HCT116 (cell line): Measurements from ENCODE around the gene THADA. TPM values are rescaled to one million over a fixed set of nuclear protein-coding genes. Genes with fewer than 3 reads are reported as not detected.
A peak's percentile ranks its signal among the peaks of the same experiment; 100 is the strongest.

Experiments used
- ATAC-seq: fragments of 200-7000 bp; cut with Tn5 transposase; 2 replicates; pipeline ENCODE4 v1.9.1; 2020; ENCODE audit warnings: mild to moderate bottlenecking, moderate library complexity
- BruUV-seq: library from RNA; stranded (reverse); fragments of 400-500 nt; replicated peaks from 2 replicates; lab custom pipeline; 2021; lab: Mats Ljungman, UMichigan
- CTCF ChIA-PET: fragments of 300-600 bp; sonication (Branson Sonifier 250); formaldehyde crosslinking; loops from one replicate; lab custom pipeline; 2021; ENCODE audit warnings: antibody characterized with exemption; lab: Charles Lee
- POLR2A ChIA-PET: fragments of 300-600, 350-600 bp; sonication (Branson Sonifier 250); formaldehyde crosslinking; loops from one replicate; lab custom pipeline; 2021; ENCODE audit warnings: antibody characterized with exemption; lab: Charles Lee
- RAD21 ChIA-PET, 2 experiments: fragments of 300-600 bp; sonication (Branson Sonifier 250); formaldehyde crosslinking; loops; one replicate each; lab custom pipeline; 2023; ENCODE audit warnings: low total read pairs in 2 of 2; ENCODE audit not compliant: uncharacterized antibody in 2 of 2, unreplicated experiment in 2 of 2, low non-redundant PET in 1 of 2; lab: Charles Lee
- DNase-seq: peaks from one replicate; pipeline ENCODE4 v3.0.0-alpha.2; 2010; ENCODE audit warnings: low read depth, low spot score
- H2AFZ ChIP-seq: fragments of 200-600 bp; shearing (Covaris generic), sonication (generic); 2 replicates; pipeline ENCODE4 v1.6.1; 2017; ENCODE audit warnings: low read depth, mixed run types, mixed read lengths, antibody characterized with exemption, low read length; ENCODE audit not compliant: poor library complexity, severe bottlenecking
- H3K27ac ChIP-seq: 2 replicates; pipeline ENCODE4 v1.5.1; 2012; ENCODE audit warnings: low read depth, low read length
- H3K27me3 ChIP-seq: fragments of 200-600 bp; sonication (generic); 2 replicates; pipeline ENCODE4 v1.6.1; 2016; ENCODE audit warnings: mixed run types, low read length, mixed read lengths; ENCODE audit not compliant: insufficient read depth
- H3K36me3 ChIP-seq, 2 experiments: fragments of 200-500 bp in 1 of 2; fragments of 200-600 bp in 1 of 2; sonication (Bioruptor generic) in 1 of 2; sonication (generic) in 1 of 2; 2 replicates each; pipeline versions ENCODE4 v1.5.1 to v1.6.1; 2014 to 2016; ENCODE audit warnings: low read length in 2 of 2, inconsistent platforms in 1 of 2, mixed read lengths in 1 of 2, mixed run types in 1 of 2; ENCODE audit not compliant: insufficient read depth in 2 of 2, control insufficient read depth in 1 of 2
- H3K4me1 ChIP-seq, 2 experiments: fragments of 200-600 bp in 1 of 2; sonication (generic) in 1 of 2; 2 replicates each; pipeline versions ENCODE4 v1.5.1 to v1.6.1; 2012 to 2017; ENCODE audit warnings: low read length in 2 of 2, inconsistent platforms in 1 of 2, mild to moderate bottlenecking in 1 of 2, mixed read lengths in 1 of 2, mixed run types in 1 of 2, moderate library complexity in 1 of 2; ENCODE audit not compliant: insufficient read depth in 2 of 2, control insufficient read depth in 1 of 2
- H3K4me2 ChIP-seq: fragments of 200-600 bp; sonication (generic); 2 replicates; pipeline ENCODE4 v1.6.1; 2017; ENCODE audit warnings: mixed run types, low read length, mixed read lengths
- H3K4me3 ChIP-seq, 2 experiments: fragments of 200-600 bp in 1 of 2; sonication (generic) in 1 of 2; replicated peaks in 1 of 2; 2 replicates each; pipeline ENCODE4 v1.5.1; 2011 to 2016; ENCODE audit warnings: low read length in 2 of 2, control low read depth in 1 of 2, low read depth in 1 of 2, mild to moderate bottlenecking in 1 of 2, mixed read lengths in 1 of 2, mixed run types in 1 of 2
- H3K79me2 ChIP-seq: fragments of 200-600 bp; sonication (generic); 2 replicates; pipeline ENCODE4 v1.6.1; 2017; ENCODE audit warnings: mild to moderate bottlenecking, mixed run types, low read length, moderate library complexity, mixed read lengths; ENCODE audit not compliant: insufficient read depth
- H3K9ac ChIP-seq: fragments of 200-600 bp; sonication (generic); 2 replicates; pipeline ENCODE4 v1.6.1; 2016; ENCODE audit warnings: low read length, mixed read lengths
- H3K9me2 ChIP-seq: fragments of 200-600 bp; sonication (generic), shearing (Covaris generic); 2 replicates; pipeline ENCODE4 v1.6.1; 2017; ENCODE audit warnings: mixed run types, mild to moderate bottlenecking, moderate library complexity; ENCODE audit not compliant: insufficient read depth
- H3K9me3 ChIP-seq, 2 experiments: fragments of 200-500 bp in 1 of 2; fragments of 200-600 bp in 1 of 2; sonication (Bioruptor generic) in 1 of 2; sonication (generic) in 1 of 2; 2 replicates each; pipeline ENCODE4 v1.6.1; 2014 to 2017; ENCODE audit warnings: low read length in 2 of 2, mixed read lengths in 2 of 2, inconsistent platforms in 1 of 2, low read depth in 1 of 2, mild to moderate bottlenecking in 1 of 2, mixed run types in 1 of 2, moderate library complexity in 1 of 2; ENCODE audit not compliant: control insufficient read depth in 1 of 2, insufficient read depth in 1 of 2
- H4K20me1 ChIP-seq: fragments of 200-600 bp; sonication (generic), shearing (Covaris generic); 2 replicates; pipeline ENCODE4 v1.6.1; 2017; ENCODE audit warnings: mixed run types, mild to moderate bottlenecking, moderate library complexity; ENCODE audit not compliant: insufficient read depth
- ATF3 ChIP-seq: IDR thresholded peaks from 2 replicates; pipeline ENCODE4 v1.6.1; 2012
- CBX3 ChIP-seq: IDR thresholded peaks from 2 replicates; pipeline ENCODE4 v1.6.1; 2012; ENCODE audit warnings: low read depth
- CEBPB ChIP-seq: IDR thresholded peaks from 2 replicates; pipeline ENCODE4 v1.6.1; 2012; ENCODE audit warnings: low read depth
- CTCF ChIP-seq, 3 experiments: fragments of 200-600 bp in 1 of 3; sonication (generic) in 1 of 3; IDR thresholded peaks in 2 of 3; conservative IDR thresholded peaks in 1 of 3; 2 replicates each; pipeline ENCODE4 v1.5.1; 2012 to 2017; ENCODE audit warnings: low read depth in 2 of 3, low read length in 2 of 3, antibody characterized with exemption in 1 of 3, borderline replicate concordance in 1 of 3, control low read depth in 1 of 3, mild to moderate bottlenecking in 1 of 3, mixed read lengths in 1 of 3, mixed run types in 1 of 3, moderate library complexity in 1 of 3; ENCODE audit not compliant: insufficient read depth in 1 of 3
- ELF1 ChIP-seq: IDR thresholded peaks from 2 replicates; pipeline ENCODE4 v1.6.1; 2012; ENCODE audit warnings: low read depth, borderline replicate concordance
- EZH2 ChIP-seq: fragments of 200-600 bp; sonication (generic); IDR thresholded peaks from 2 replicates; pipeline ENCODE4 v1.6.1; 2017; ENCODE audit warnings: antibody characterized with exemption, mixed run types
- EZH2phosphoT487 ChIP-seq: fragments of 200-600 bp; IDR thresholded peaks from 2 replicates; pipeline ENCODE4 v1.6.1; 2018; ENCODE audit warnings: antibody characterized with exemption, borderline replicate concordance
- FOSL1 ChIP-seq: IDR thresholded peaks from 2 replicates; pipeline ENCODE4 v1.6.1; 2012; ENCODE audit warnings: low read depth
- JUND ChIP-seq: IDR thresholded peaks from 2 replicates; pipeline ENCODE4 v1.6.1; 2012
- MAX ChIP-seq: IDR thresholded peaks from 2 replicates; pipeline ENCODE4 v1.6.1; 2012
- POLR2AphosphoS5 ChIP-seq: IDR thresholded peaks from 2 replicates; pipeline ENCODE4 v1.6.1; 2011; ENCODE audit warnings: mild to moderate bottlenecking, low read depth, low read length, moderate library complexity
- RAD21 ChIP-seq: IDR thresholded peaks from 2 replicates; pipeline ENCODE4 v1.6.1; 2012; ENCODE audit warnings: low read depth, mild to moderate bottlenecking
- REST ChIP-seq: IDR thresholded peaks from 2 replicates; pipeline ENCODE4 v1.6.1; 2012; ENCODE audit warnings: low read depth
- TCF7L2 ChIP-seq: IDR thresholded peaks from 2 replicates; pipeline ENCODE4 v1.7.0; 2011; ENCODE audit warnings: borderline replicate concordance, inconsistent platforms; ENCODE audit not compliant: insufficient read depth, insufficient read length; ENCODE audit errors: extremely low read depth
- ZBTB33 ChIP-seq: IDR thresholded peaks from 2 replicates; pipeline ENCODE4 v1.6.1; 2011; ENCODE audit warnings: mild to moderate bottlenecking, low read length, moderate library complexity; ENCODE audit not compliant: insufficient replicate concordance; ENCODE audit errors: extremely low read depth
- ZFX ChIP-seq: fragments of 450-650 bp; IDR thresholded peaks from 2 replicates; pipeline ENCODE4 v1.6.1; 2017
- ZNF274 ChIP-seq: fragments of 200-500 bp; sonication (Bioruptor generic); IDR thresholded peaks from 2 replicates; pipeline ENCODE4 v1.6.1; 2014; ENCODE audit warnings: mild to moderate bottlenecking, low read depth, low read length, inconsistent platforms
- intact Hi-C: fragments of 100-400 bp; cut with micrococcal nuclease; formaldehyde crosslinking; loops from 2 replicates; pipeline ENCODE4 v1.10.0; 2022
- total RNA-seq: library from RNA; stranded (reverse); gene quantifications from one replicate; pipeline ENCODE4 v1.2.1, GENCODE V29; 2021; ENCODE audit not compliant: unreplicated experiment

THADA gene
- total RNA-seq, 1 experiment from 2014 or later, result 30.7 TPM

- Histone ChIP-seq H3K79me2 (peaks cover 19% of the 10 kb centered on the region), H3K9ac (no peak overlapping the region), H3K36me3 (peaks cover 0 to 9% of the 10 kb centered on the region in 2 experiments; a peak in 1 of 4 replicates), H3K9me3 (no peaks in the 10 kb centered on the region), H3K9me2 (no peaks in the 10 kb centered on the region), H3K4me2 (no peak overlapping the region), H3K4me1 (peaks cover 24 to 26% of the 10 kb centered on the region in 2 experiments), H3K27me3 (no peaks in the 10 kb centered on the region), H4K20me1 (no peaks in the 10 kb centered on the region), H3K27ac (peak overlapping the region; percentile 8; the same call in 1 of the 2 replicates), H2AFZ (no peak overlapping the region), H3K4me3 (no peak overlapping the region)
- ChIA-PET RAD21 (interaction anchor here (0.7 to 1.4 kb wide), 5 partner anchors 98 to 772 kb away, joined by 3 to 7 read pairs (median 3); no protein-coding TSS in a partner anchor), CTCF (interaction anchor here (0.6 to 4.1 kb wide), 26 partner anchors 11 to 401 kb away, joined by 3 to 35 read pairs (median 4); no protein-coding TSS in a partner anchor), POLR2A (interaction anchor here (0.8 to 1.1 kb wide), 2 partner anchors 98 to 255 kb away, joined by 3 to 4 read pairs; no protein-coding TSS in a partner anchor)
- intact Hi-C loops, result loop anchor here (1.0 to 5.0 kb wide), 8 partner anchors 52 to 400 kb away; no protein-coding TSS in a partner anchor
- DNase-seq, result no peak
- BruUV-seq, result no TSS peak
- ATAC-seq, result no peak
- TF ChIP-seq CTCF (IDR thresholded peaks at IDR 0.05 in 2 of 3, conservative IDR thresholded peaks at IDR 0.05 in 1 of 3; ENCODE audit: borderline replicate concordance in 1 of 3, insufficient read depth in 1 of 3, low read depth in 2 of 3, low read length in 2 of 3) (no peak), RAD21 (no peak), JUND (no peak), CBX3 (no peak), CEBPB (no peak), EZH2phosphoT487 (no peak), ATF3 (no peak), ELF1 (no peak), MAX (no peak), FOSL1 (no peak), ZBTB33 (no peak), EZH2 (no peak), ZNF274 (no peak), TCF7L2 (no peak), REST (no peak), ZFX (no peak), POLR2AphosphoS5 (no peak)
Observed at GRCh38 chr2:43228756-43229659, 366.8 kb downstream of the THADA start.
